Erythroblast (primary cell): ENCODE measurements around the gene GLI2.

Experiments used
- GATA1 ChIP-seq: IDR thresholded peaks from 2 replicates; pipeline ENCODE4 v1.6.1; 2011; ENCODE audit warnings: low read depth, mild to moderate bottlenecking, control low read depth, low read length, moderate library complexity
- POLR2A ChIP-seq: IDR thresholded peaks from 2 replicates; pipeline ENCODE4 v1.6.1; 2011; ENCODE audit warnings: mild to moderate bottlenecking, low read length

GRCh38 chr2:120777787-120778186 lies 42.1 kb downstream of the GLI2 start:
- TF ChIP-seq POLR2A = no peak
- no peak for TF ChIP-seq GATA1
